Activated CD8-positive, alpha-beta memory T cell treated with anti-CD3 and anti-CD28 coated beads, Interleukin-2, amount 10 ng/mL, durations not matched to agents 7 days and 5 days (primary cell): ENCODE data around the gene ABCG4. TPM values are rescaled to one million over a fixed set of nuclear protein-coding genes. Genes with fewer than 3 reads are reported as not detected.
A peak's percentile ranks its signal among the peaks of the same experiment; 100 is the strongest.

ENCODE experiments used
- ATAC-seq: fragments of 150-1000 bp; cut with Tn5 transposase; one replicate; pipeline ENCODE4 v1.10.0; 2021; ENCODE audit warnings: moderate library complexity
- CTCF ChIA-PET: fragments of 350-600 bp; sonication (Branson Sonifier 250); formaldehyde crosslinking; loops from one replicate; lab custom pipeline; 2021; ENCODE audit warnings: antibody characterized with exemption; lab: Charles Lee
- DNase-seq: peaks from one replicate; pipeline ENCODE4 v3.0.0-alpha.2; 2020
- H3K27ac Mint-ChIP-seq: one replicate; pipeline ENCODE4 v1.8.0; 2021; ENCODE audit warnings: mild to moderate bottlenecking, mixed read lengths
- H3K27me3 Mint-ChIP-seq: one replicate; pipeline ENCODE4 v1.8.0; 2021; ENCODE audit warnings: mixed read lengths
- H3K36me3 Mint-ChIP-seq: one replicate; pipeline ENCODE4 v1.8.0; 2021; ENCODE audit warnings: mild to moderate bottlenecking, mixed read lengths
- H3K4me1 Mint-ChIP-seq: one replicate; pipeline ENCODE4 v1.8.0; 2021; ENCODE audit warnings: mixed read lengths
- H3K4me3 Mint-ChIP-seq: one replicate; pipeline ENCODE4 v1.8.0; 2021; ENCODE audit warnings: mild to moderate bottlenecking, moderate library complexity, mixed read lengths
- H3K9me3 Mint-ChIP-seq: one replicate; pipeline ENCODE4 v1.8.0; 2022; ENCODE audit warnings: low read depth, mixed read lengths
- total RNA-seq, 2 experiments: library from RNA; stranded (reverse); gene quantifications; one replicate each; pipeline ENCODE4 v1.2.3, GENCODE V29; 2021

The ABCG4 gene
- total RNA-seq, 2 experiments from 2014 or later = not detected

DNA sequence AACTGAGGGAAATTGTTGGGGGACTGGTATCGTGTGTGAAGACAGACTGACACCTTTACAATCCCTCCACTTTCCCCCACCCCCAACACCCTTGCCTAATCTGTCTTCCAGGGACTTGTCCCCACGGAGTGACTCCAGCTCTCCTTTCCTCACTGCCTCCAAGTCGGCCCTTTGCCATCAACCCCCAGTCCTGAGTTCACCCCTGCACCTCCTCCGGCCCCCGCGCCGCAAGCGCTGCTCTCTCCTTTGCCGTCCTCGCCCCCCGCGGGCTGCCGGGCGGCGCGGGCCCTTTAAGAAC is 183 bp upstream of the ABCG4 start:
- peaks cover 10% of the 10 kb centered on the region for H3K4me1 Mint-ChIP-seq

DNA sequence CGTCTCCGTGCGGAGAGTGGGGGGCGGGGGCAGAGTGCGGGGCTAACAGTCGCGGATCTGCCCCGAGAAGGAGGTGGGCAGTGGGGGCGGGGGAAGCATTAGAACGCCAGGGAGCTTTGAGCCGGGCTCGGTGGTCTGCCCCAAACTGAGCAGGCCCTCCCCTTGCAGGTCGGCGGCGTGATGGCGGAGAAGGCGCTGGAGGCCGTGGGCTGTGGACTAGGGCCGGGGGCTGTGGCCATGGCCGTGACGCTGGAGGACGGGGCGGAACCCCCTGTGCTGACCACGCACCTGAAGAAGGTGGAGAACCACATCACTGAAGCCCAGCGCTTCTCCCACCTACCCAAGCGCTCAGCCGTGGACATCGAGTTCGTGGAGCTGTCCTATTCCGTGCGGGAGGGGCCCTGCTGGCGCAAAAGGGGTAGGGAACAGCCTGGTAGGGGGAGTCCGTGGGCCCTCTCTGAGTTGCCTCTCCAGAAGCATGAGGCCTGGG is 979 bp downstream of the ABCG4 start:
- H3K36me3 Mint-ChIP-seq = no peaks in the 10 kb centered on the region
- H3K27ac Mint-ChIP-seq = no peak overlapping the region
- peaks cover 10% of the 10 kb centered on the region for H3K4me1 Mint-ChIP-seq
- H3K9me3 Mint-ChIP-seq = no peaks in the 10 kb centered on the region
- no peak overlapping the region for H3K4me3 Mint-ChIP-seq
- ATAC-seq (no peak), DNase-seq (no peak)
- peaks cover 74% of the 10 kb centered on the region for H3K27me3 Mint-ChIP-seq
- CTCF ChIA-PET = interaction anchor here (1.0 kb wide), 1 partner anchor 43 kb away, joined by 3 read pairs; no protein-coding TSS in a partner anchor

More for the DNA sequence above, 183 bp upstream of the ABCG4 start:
- Mint-ChIP-seq H3K36me3 (no peaks in the 10 kb centered on the region), H3K27me3 (peaks cover 71% of the 10 kb centered on the region), H3K27ac (no peak overlapping the region), H3K4me3 (peak overlapping the region; percentile 61), H3K9me3 (no peaks in the 10 kb centered on the region)
- CTCF ChIA-PET = interaction anchor here (0.7 to 1.6 kb wide), 6 partner anchors 15 to 190 kb away, joined by 3 to 8 read pairs (median 5); partner anchors contain the start of gene CBL
- no peak for ATAC-seq
- no peak for DNase-seq

DNA sequence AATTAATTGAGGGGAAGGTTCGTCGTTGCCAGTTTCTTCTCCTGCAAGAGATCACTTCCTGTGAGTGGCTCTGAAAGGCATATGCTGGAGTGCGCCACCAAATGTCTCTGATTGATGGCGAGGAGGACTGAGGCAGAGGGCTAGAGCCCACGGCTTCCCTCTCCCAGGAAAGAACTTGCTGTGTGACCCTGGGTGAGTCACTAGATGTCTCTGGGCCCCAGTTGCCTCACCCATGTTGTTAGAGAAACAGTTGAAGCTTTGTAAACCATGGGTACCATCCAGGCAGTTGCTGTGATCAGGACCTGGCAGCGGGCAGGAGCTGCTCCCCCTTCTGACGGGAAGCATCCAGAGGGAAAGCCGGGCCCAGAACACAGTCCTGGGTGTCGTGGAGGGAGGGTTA is 3.2 kb downstream of the ABCG4 start:
- CTCF ChIA-PET = interaction anchor here (1.9 to 2.6 kb wide), 2 partner anchors 17 to 186 kb away, joined by 9 to 10 read pairs; no protein-coding TSS in a partner anchor
- Mint-ChIP-seq H3K4me1 (peaks cover 14% of the 10 kb centered on the region), H3K4me3 (no peak overlapping the region), H3K27ac (no peak overlapping the region), H3K9me3 (no peaks in the 10 kb centered on the region), H3K27me3 (peaks cover 72% of the 10 kb centered on the region), H3K36me3 (no peaks in the 10 kb centered on the region)
- DNase-seq = no peak
- ATAC-seq = no peak

DNA sequence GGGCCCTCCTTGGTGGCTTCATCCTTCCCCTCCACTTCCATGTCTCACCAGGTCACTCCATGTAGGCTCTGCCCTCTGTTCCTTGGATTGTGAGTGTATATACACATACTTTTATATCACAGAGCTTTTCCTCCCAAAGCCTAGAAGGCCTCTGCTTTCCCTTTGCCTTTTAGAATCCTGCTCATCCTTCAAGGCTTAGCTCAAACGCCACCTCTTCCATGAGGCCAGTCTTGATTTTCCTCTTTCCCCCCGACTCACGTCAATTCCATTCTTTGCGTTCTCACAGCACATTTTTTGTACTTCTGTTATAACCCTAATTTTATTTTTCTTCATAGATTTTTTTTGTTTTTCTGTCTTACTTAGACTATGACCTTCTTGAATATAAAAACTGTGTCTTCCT is 3.8 kb downstream of the ABCG4 start:
- no peaks in the 10 kb centered on the region for H3K9me3 Mint-ChIP-seq
- H3K4me1 Mint-ChIP-seq = peaks cover 14% of the 10 kb centered on the region
- H3K4me3 Mint-ChIP-seq = no peak overlapping the region
- H3K27me3 Mint-ChIP-seq = peaks cover 67% of the 10 kb centered on the region
- ATAC-seq = no peak
- H3K36me3 Mint-ChIP-seq = no peaks in the 10 kb centered on the region
- DNase-seq = no peak
- H3K27ac Mint-ChIP-seq = no peak overlapping the region
- CTCF ChIA-PET = interaction anchor here (1.0 to 2.6 kb wide), 4 partner anchors 16 to 186 kb away, joined by 3 to 10 read pairs (median 6); no protein-coding TSS in a partner anchor

DNA sequence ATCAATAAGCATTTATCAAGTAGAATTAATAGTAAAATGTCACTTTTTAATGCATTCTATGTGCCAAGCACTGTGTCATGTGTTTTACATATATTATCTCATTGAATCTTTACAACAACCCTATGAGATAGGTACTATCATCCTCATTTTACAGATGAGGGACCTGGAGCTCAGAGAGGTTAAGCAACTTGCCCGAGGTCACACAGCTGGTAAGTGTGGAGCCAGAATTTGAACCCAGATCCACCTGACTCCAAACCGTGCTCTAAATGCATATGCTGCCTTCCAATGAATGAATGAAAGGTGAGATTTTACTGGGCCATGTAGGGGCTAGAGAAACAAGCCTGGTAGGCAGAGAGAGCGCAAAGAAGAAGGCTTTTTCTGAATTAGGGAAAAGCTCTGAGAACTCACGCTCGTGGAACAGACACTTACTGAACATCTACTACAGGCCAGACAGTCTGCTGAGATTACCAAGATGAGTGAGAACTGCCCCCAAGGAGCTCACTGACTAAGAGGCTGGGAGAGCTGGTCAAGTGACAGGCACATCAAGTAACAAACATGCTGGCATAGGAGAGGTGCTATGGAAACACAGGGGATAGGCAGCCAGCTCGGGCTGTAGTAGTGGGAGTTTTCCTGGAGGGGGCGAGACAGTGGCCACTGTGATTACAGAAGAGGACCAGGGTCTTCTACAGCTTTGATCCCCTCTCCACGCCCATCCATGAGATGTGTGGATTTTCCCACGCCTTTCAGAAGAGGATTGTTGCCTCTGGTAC is 4.4 kb downstream of the ABCG4 start:
- ATAC-seq = no peak
- Mint-ChIP-seq H3K9me3 (no peaks in the 10 kb centered on the region), H3K27me3 (peaks cover 60% of the 10 kb centered on the region), H3K36me3 (no peaks in the 10 kb centered on the region), H3K4me1 (peaks cover 11% of the 10 kb centered on the region), H3K4me3 (no peak overlapping the region), H3K27ac (no peak overlapping the region)
- CTCF ChIA-PET = interaction anchor here (1.0 to 2.6 kb wide), 4 partner anchors 16 to 185 kb away, joined by 3 to 10 read pairs (median 6); no protein-coding TSS in a partner anchor
- no peak for DNase-seq

DNA sequence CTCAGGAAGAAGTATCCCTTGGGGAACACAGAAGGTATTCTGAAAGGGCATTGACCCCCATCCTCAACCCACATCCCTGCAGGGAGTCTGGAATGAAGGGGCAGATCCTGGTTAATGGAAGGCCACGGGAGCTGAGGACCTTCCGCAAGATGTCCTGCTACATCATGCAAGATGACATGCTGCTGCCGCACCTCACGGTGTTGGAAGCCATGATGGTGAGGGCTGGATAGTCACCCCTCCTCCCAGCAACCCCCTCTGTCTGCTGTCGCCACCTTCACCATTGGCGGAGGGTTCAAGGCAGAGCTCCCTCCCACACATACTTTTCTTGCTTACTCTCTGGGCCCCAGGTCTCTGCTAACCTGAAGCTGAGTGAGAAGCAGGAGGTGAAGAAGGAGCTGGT is 5.3 kb downstream of the ABCG4 start:
- CTCF ChIA-PET = interaction anchor here (0.6 to 1.7 kb wide), 3 partner anchors 15 to 44 kb away, joined by 3 to 5 read pairs (median 5); no protein-coding TSS in a partner anchor
- peaks cover 5% of the 10 kb centered on the region for H3K4me1 Mint-ChIP-seq
- DNase-seq (no peak), ATAC-seq (no peak)
- no peaks in the 10 kb centered on the region for H3K36me3 Mint-ChIP-seq
- no peak overlapping the region for H3K27ac Mint-ChIP-seq
- H3K27me3 Mint-ChIP-seq = peaks cover 54% of the 10 kb centered on the region
- H3K4me3 Mint-ChIP-seq = no peak overlapping the region
- no peaks in the 10 kb centered on the region for H3K9me3 Mint-ChIP-seq

DNA sequence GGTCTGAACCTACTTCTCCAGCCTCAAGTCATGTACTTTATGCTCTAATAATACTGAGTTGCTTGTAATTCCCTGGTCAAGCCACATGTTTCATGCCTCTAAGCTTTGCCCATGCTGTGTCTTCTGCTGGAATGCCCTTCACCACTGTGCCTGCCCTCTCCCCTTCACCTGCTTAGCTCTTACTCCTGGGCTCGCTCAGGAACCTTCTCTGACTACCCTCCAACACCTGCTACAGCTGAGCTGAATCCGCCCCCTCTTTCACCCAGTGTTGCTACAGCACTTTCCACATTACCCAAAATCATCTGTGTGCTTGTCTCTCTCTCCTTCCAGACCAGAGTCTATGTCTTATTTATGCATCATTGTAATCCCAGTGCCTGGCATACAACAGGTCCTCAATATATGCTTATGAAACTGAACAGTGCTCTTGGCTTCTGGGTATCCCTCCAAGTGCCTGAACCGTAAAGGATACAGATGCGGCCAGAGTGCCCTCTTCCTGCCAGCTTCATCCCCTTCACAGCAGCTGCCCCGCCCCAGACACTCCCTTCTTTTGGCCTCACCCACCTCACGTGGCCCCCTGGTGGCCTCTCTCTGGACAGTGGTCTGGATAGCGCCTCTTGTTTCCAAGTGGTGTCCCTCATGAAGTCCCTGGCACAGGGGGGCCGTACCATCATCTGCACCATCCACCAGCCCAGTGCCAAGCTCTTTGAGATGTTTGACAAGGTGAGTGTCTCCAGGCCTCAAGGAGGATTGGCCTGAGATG is 7.1 kb downstream of the ABCG4 start:
- CTCF ChIA-PET = interaction anchor here (1.3 to 1.9 kb wide), 4 partner anchors 11 to 54 kb away, joined by 3 to 4 read pairs (median 3); partner anchors contain the start of genes DPAGT1 and HINFP
- peaks cover 41% of the 10 kb centered on the region for H3K27me3 Mint-ChIP-seq
- no peak overlapping the region for H3K27ac Mint-ChIP-seq
- no peak overlapping the region for H3K4me3 Mint-ChIP-seq
- no peak for ATAC-seq
- no peaks in the 10 kb centered on the region for H3K9me3 Mint-ChIP-seq
- H3K36me3 Mint-ChIP-seq = no peaks in the 10 kb centered on the region
- DNase-seq = no peak
- H3K4me1 Mint-ChIP-seq = peaks cover 4% of the 10 kb centered on the region

DNA sequence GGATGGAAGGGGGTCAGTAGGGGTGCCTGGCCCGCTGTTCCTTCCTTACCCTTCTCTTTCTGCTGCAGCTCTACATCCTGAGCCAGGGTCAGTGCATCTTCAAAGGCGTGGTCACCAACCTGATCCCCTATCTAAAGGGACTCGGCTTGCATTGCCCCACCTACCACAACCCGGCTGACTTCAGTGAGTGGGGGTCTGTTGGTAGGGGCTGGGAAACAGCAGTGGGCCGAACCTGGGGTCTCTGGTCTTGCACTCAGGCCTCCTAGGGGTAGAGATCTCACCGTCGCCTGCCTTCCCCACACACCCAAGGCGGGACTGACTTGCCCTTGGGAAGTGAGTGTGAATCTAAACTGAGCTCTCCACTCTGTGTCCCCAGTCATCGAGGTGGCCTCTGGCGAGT is 7.6 kb downstream of the ABCG4 start:
- Mint-ChIP-seq H3K4me3 (no peak overlapping the region), H3K4me1 (peaks cover 4% of the 10 kb centered on the region), H3K27me3 (peaks cover 36% of the 10 kb centered on the region), H3K9me3 (no peaks in the 10 kb centered on the region), H3K27ac (no peak overlapping the region), H3K36me3 (no peaks in the 10 kb centered on the region)
- CTCF ChIA-PET = interaction anchor here (1.3 to 1.9 kb wide), 4 partner anchors 11 to 54 kb away, joined by 3 to 4 read pairs (median 3); partner anchors contain the start of genes DPAGT1 and HINFP
- DNase-seq (no peak), ATAC-seq (no peak)

DNA sequence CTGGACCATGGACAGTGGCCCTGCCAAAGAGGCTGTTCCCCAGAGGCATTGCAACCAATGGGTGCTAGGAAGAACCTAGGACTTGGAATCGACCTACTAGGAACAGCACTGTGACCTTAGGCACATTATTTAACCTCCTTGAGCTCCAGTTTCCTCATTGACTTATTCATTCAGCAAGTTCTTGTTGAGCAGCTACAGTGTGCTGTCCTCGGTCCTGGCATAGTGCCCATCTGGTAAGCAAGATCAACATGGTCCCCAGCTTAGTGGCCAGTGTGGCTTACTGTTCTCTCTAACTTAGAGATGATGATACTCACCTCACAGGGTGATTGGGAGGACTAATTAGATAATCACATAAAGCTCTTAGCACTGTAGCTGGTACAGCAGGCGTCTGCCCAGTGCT is 8.2 kb downstream of the ABCG4 start:
- H3K27ac Mint-ChIP-seq = no peak overlapping the region
- H3K4me1 Mint-ChIP-seq = peaks cover 4% of the 10 kb centered on the region
- ATAC-seq = no peak
- H3K27me3 Mint-ChIP-seq = peaks cover 30% of the 10 kb centered on the region
- H3K4me3 Mint-ChIP-seq = no peak overlapping the region
- H3K9me3 Mint-ChIP-seq = no peaks in the 10 kb centered on the region
- DNase-seq = no peak
- H3K36me3 Mint-ChIP-seq = no peaks in the 10 kb centered on the region
- CTCF ChIA-PET = interaction anchor here (1.3 to 1.9 kb wide), 3 partner anchors 12 to 39 kb away, joined by 4 read pairs; no protein-coding TSS in a partner anchor

DNA sequence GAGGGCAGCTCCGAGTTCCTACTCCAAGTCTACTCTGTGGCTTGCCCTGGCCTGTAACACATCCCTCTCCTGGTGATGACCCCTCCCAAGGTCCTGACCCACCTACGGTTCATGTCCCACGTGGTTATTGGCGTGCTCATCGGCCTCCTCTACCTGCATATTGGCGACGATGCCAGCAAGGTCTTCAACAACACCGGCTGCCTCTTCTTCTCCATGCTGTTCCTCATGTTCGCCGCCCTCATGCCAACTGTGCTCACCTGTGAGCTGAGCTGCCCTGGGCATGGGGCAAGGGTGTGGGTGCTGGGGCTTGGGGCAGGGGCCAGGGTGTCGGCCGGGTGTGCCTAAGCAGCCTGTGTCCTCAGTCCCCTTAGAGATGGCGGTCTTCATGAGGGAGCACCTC is 9.6 kb downstream of the ABCG4 start:
- peaks cover 19% of the 10 kb centered on the region for H3K27me3 Mint-ChIP-seq
- H3K36me3 Mint-ChIP-seq = no peaks in the 10 kb centered on the region
- H3K4me1 Mint-ChIP-seq = peaks cover 4% of the 10 kb centered on the region
- ATAC-seq = no peak
- no peak for DNase-seq
- H3K4me3 Mint-ChIP-seq = no peak overlapping the region
- H3K27ac Mint-ChIP-seq = no peak overlapping the region
- CTCF ChIA-PET = interaction anchor here (1.3 to 1.5 kb wide), 2 partner anchors 11 to 38 kb away, joined by 4 read pairs; no protein-coding TSS in a partner anchor
- no peaks in the 10 kb centered on the region for H3K9me3 Mint-ChIP-seq

DNA sequence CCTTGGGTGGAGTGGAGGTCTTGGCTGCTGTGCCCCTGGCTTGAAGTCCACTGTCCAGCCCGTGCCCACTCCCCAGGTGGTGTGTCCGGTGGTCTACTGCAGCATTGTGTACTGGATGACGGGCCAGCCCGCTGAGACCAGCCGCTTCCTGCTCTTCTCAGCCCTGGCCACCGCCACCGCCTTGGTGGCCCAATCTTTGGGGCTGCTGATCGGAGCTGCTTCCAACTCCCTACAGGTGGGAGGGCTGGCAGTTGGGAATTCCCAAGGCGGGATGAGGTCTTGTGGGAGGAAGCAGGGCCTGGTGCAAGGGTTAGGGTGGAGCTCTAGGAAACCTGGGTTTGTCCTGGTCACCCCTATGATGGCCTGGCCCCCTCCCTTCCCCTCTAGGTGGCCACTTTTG is 11.3 kb downstream of the ABCG4 start:
- Mint-ChIP-seq H3K36me3 (no peaks in the 10 kb centered on the region), H3K9me3 (no peaks in the 10 kb centered on the region), H3K27ac (no peak overlapping the region), H3K27me3 (peaks cover 10% of the 10 kb centered on the region), H3K4me1 (peaks cover 4% of the 10 kb centered on the region), H3K4me3 (no peak overlapping the region)
- CTCF ChIA-PET = interaction anchor here (0.5 to 1.3 kb wide), 4 partner anchors 17 to 220 kb away, joined by 3 to 4 read pairs (median 3); no protein-coding TSS in a partner anchor
- DNase-seq = no peak
- ATAC-seq = no peak

DNA sequence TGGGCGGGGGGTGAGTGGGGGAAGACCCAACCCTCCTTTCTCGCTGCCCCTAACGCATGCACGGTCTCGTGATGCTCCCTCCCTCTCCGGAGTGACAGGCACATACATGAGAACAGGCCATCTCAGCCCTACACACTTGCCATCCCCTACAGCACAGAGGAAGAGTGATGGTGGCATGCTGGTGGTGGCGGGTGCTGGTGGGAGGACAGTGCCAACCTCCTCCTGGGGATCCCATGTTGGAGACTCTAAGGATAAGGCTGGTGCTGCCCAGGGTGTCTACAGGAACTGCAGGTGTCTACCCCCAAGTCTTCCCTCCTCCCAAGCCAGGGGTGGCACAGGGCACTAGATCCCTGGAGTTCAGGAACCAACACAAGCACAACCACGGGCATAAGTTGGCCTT is 13.0 kb downstream of the ABCG4 start:
- no peaks in the 10 kb centered on the region for H3K9me3 Mint-ChIP-seq
- no peak overlapping the region for H3K27ac Mint-ChIP-seq
- no peaks in the 10 kb centered on the region for H3K36me3 Mint-ChIP-seq
- no peak overlapping the region for H3K4me3 Mint-ChIP-seq
- CTCF ChIA-PET = no interaction called here
- no peak for ATAC-seq
- H3K4me1 Mint-ChIP-seq = peaks cover 2% of the 10 kb centered on the region
- H3K27me3 Mint-ChIP-seq = peaks cover 2% of the 10 kb centered on the region
- DNase-seq = no peak
